ENCODE results near the gene ZBTB7C.

Gene ZBTB7C

GRCh38 chr18:48091869-48092497 is 317.2 kb downstream of the ZBTB7C start:
- no peak for DNase-seq (ENCODE audit: low read depth in 2 of 2)

- DNase-seq (ENCODE audit: low read depth in 2 of 2) = no peak
These were observed 318.5 kb downstream of the ZBTB7C start for GRCh38 chr18:48090702-48091101.

DNA sequence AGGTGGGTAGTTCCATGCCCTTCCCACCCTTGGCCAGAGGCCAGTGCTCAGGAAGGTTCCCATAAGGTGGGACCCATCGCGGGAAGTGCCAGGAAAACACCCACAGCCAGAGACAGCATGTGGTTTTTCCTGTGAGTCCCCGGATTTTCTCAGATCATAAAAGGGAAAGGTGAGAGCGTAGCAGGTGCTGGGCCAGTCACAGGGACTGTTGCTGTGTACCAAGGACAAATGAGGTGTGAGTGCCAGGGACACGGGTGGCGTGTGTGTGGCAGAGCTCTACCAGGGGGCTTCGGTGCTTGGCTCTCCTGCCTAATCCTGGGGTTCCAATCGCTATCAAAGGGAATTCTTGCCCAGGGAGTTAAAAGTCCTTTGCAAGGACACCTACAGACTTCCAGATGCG is 319.2 kb downstream of the ZBTB7C start:
- no peak for DNase-seq (ENCODE audit: low read depth in 2 of 2)

GRCh38 chr18:48085781-48086487 is 323.2 kb downstream of the ZBTB7C start:
- DNase-seq (ENCODE audit: low read depth in 2 of 2) = no peak

GRCh38 chr18:48084858-48085257 is 324.3 kb downstream of the ZBTB7C start:
- no peak for DNase-seq (ENCODE audit: low read depth in 2 of 2)

DNA sequence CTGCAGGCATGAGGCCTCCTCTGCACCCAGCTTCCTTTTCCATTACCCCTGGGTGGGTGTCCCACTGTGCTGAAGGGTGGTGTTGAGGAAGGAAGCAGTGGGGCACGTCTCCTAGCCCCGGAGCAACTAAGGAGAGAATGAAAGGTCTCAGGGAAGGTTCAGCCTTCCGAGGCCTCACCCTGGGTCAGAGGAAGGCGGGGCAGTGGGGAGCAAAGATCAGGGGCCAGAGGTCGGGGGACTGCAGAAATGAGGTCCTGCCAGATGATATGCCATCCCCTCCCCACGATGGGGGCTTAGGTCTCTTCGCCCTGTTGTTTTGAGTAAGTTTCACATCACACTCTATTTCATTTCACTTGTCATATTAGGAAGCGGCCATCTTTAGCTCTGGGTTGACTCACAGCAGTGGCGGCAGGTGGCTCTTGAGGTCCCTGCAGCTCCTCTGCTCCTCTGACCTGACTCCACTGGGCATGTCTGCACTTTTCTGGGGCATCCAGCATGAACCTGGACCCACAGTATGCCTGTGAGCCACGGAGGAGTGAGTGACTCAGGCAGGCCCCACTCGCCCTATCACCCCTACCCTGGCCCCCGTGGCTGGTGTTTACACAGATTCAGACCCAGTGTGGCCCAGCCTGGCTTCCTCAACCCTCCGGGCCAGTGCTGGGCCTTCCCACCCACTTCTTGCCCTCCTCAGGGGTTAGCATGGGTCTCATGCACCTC is 325.0 kb downstream of the ZBTB7C start:
- no peak for DNase-seq (ENCODE audit: low read depth in 2 of 2)

GRCh38 chr18:48080546-48080945 is 328.6 kb downstream of the ZBTB7C start:
- no peak for DNase-seq (ENCODE audit: low read depth in 2 of 2)

- no peak for DNase-seq (ENCODE audit: low read depth in 2 of 2)
These were observed 329.3 kb downstream of the ZBTB7C start for GRCh38 chr18:48079885-48080284.

GRCh38 chr18:48078448-48078847 is 330.7 kb downstream of the ZBTB7C start:
- no peak for DNase-seq (ENCODE audit: low read depth in 2 of 2)

DNA sequence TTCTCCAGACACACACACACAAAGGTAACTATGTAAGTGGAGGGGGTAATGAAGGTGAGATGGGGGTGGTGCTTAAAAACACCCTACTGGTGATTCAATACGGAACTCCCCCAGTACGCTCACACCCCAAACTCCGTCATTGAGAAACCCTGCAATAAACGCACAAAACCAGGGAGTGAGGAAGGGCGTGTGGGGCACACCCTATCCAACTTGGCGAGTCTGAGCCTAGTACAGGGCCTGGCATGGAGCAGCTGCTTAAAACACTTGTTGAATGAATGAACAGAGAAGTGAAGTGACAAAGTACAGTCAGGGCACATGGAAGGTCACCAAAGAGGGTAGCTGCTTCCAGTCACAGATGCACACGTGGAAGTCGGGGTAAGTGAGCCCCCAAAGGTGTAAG is 331.9 kb downstream of the ZBTB7C start:
- no peak for DNase-seq (ENCODE audit: low read depth in 2 of 2)

- no peak for DNase-seq (ENCODE audit: low read depth in 2 of 2)
These were observed 332.7 kb downstream of the ZBTB7C start for GRCh38 chr18:48076461-48076860.

DNA sequence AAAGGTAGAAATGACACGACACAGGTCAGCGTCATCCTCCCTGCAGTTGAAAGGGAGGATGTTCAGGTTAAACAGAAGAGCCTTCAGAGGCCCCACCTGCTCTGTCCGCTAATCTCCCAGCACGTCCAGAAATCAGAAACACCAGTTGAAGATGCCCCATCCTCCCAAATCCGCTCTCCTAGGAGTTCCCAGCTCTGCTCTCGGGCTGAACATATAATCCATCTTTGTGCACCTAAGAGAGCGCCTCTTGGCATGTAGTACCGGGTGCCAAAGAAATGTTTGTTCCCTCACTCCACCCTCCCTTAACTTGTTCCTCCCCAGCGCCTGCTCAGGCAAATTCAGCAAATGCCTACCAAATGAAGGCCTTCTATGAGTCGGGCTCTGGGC is 333.5 kb downstream of the ZBTB7C start:
- no peak for DNase-seq (ENCODE audit: low read depth in 2 of 2)

DNA sequence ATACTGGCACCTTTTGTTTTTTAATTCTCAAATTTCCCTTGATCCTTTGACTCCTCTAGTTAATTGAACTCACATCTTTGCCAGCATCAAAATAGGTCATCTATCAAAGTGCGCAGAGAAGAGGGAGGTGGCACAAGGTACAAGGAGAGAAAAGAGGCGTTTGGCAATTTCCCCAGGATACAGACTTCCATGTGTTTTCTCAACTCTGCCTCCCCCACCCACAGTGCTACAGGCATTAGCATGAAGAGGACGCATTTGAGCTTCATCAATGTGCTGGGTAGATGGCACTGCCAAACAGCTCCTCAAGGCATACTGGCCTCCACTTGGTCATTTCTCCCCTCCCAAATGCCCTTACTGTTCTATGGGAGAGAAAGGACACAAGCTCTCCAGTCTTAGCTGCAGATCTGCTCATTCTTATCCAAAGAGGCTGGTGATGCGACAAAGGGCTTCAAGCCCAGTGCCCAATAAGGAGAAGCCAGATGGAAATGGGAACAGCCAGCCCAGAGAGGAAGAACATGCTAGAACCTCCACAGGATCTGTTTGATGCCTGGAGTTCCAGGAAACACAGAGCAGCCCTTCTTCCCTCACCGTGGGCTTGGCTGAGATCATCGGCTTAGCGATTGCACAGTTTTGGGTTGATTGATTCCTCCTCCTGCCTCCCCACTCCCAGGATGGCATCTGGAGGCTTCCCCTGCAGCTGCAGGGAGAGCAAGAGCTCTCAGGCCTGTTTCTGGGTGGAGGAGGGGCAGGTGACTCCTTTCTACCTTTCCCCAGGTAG is 334.1 kb downstream of the ZBTB7C start:
- no peak for DNase-seq (ENCODE audit: low read depth in 2 of 2)

- no peak for DNase-seq (ENCODE audit: low read depth in 2 of 2)
These were observed 335.8 kb downstream of the ZBTB7C start for GRCh38 chr18:48073211-48073930.

- no peak for DNase-seq (ENCODE audit: low read depth in 2 of 2)
These were observed 336.6 kb downstream of the ZBTB7C start for GRCh38 chr18:48072428-48073204.

- DNase-seq (ENCODE audit: low read depth in 2 of 2) = no peak
These were observed 340.2 kb downstream of the ZBTB7C start for GRCh38 chr18:48068916-48069445.

GRCh38 chr18:48066225-48066652 is 342.9 kb downstream of the ZBTB7C start:
- no peak for DNase-seq (ENCODE audit: low read depth in 2 of 2)

DNA sequence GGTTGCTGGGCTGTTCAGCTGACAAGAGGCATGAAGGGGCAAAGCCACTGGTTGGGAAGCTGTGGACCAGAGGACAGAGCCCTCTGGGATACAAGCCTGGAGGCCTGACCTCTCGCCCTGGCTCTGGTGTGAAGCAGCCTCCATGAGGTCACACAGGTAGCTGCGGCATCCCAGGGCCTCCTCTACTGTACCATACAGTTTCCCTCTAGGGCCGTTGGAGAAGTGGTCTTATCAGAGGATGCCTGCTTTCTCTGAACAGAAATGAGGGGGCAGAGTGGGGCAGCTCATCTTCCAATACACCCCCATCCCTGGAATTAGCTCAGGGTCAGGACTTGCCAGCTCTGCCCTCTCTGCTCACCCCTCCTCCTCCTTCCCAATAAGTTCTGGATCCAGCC is 343.6 kb downstream of the ZBTB7C start:
- no peak for DNase-seq (ENCODE audit: low read depth in 2 of 2)

- DNase-seq (ENCODE audit: low read depth in 2 of 2) = no peak
These were observed 344.1 kb downstream of the ZBTB7C start for GRCh38 chr18:48064978-48065600.

Measured in stimulated activated CD4-positive, alpha-beta T cell treated with anti-CD3 and anti-CD28 coated beads, Interleukin-15, amount 100 ng/mL, for 48 hours (primary cell).